Measurements from ENCODE around the gene PALB2.

Gene PALB2

DNA sequence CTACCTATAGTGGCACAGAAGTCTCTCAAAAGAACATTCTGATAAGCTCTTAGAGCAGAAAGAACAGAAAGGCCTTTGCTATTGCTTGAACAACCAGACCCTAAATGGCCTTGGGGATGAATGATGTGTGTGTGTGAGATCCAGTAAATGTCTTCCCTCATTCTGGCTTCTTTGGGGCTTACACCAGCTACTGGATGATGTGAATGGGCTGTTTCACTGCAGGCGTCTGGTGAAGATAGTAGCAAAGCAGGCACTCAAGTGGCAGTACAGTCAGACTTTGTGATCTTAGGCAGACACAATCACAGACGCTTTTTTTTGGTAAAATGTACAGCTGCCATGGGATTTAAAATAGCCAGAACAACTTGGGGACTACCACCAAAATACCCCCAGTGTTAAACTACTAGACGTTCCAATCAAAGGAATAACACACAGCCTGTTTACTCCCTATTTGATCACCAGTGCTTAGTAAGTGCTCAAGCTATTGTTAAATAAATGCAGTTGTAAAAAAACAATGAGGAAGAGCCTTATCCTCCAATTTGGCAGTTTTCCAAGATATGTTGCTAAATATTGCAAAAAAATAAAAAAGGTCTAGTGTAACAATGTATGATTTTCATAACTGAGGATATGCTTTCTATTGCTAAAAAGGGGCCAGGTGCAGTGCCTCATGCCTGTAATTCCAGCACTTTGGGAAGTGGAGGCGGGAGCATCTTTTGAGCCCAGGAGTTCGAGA lies 62.8 kb downstream of the PALB2 start:
- TF ChIP-seq, protein P1, sequence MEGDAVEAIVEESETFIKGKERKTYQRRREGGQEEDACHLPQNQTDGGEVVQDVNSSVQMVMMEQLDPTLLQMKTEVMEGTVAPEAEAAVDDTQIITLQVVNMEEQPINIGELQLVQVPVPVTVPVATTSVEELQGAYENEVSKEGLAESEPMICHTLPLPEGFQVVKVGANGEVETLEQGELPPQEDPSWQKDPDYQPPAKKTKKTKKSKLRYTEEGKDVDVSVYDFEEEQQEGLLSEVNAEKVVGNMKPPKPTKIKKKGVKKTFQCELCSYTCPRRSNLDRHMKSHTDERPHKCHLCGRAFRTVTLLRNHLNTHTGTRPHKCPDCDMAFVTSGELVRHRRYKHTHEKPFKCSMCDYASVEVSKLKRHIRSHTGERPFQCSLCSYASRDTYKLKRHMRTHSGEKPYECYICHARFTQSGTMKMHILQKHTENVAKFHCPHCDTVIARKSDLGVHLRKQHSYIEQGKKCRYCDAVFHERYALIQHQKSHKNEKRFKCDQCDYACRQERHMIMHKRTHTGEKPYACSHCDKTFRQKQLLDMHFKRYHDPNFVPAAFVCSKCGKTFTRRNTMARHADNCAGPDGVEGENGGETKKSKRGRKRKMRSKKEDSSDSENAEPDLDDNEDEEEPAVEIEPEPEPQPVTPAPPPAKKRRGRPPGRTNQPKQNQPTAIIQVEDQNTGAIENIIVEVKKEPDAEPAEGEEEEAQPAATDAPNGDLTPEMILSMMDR (IDR thresholded peaks at IDR 0.05; ENCODE audit: extremely low read depth, missing control alignments): no peak
- no peak for DNase-seq (ENCODE audit: low spot score)

DNA sequence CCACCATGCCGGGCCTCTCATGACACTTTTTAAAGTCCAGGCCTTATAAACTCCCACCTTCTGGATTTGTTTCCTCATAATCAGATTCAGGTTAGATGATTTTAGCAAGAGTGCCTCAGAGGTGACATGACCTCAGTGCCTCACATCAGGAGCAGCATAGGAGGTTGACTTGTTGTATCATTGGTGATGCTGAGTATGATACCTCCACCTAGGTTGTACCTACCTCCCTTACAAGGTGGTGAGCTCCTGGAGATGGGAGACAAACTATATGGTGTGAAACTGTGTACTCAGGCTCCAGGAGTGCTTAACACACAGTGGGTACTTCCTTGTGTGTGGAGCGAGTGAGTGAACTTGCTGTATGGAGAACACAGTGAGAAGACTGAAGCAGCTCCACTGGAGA lies 63.6 kb downstream of the PALB2 start:
- DNase-seq (ENCODE audit: low spot score): no peak
- TF ChIP-seq, protein P1 (IDR thresholded peaks at IDR 0.05; ENCODE audit: extremely low read depth, missing control alignments): no peak

DNA sequence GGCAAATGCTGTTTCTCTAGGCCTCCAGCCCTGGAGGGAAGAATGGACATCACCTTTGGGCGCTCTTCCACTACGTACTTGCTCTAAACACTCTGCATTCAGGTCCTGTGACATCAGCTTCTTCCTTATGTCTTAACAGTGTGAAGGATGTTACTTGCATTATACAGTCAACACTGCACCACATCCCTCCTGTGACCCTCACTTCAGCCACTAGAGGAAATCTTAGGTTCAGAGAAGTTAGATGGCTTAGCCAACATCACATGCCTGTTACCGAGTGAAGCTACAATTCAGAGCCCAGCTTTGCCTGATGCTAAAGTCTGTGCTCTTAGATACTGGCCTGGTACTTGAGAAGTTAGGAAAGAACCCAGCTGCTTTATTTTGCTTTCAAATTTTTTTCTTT lies 65.3 kb downstream of the PALB2 start:
- DNase-seq (ENCODE audit: low spot score): no peak
- TF ChIP-seq, protein P1 (IDR thresholded peaks at IDR 0.05; ENCODE audit: extremely low read depth, missing control alignments): no peak

DNA sequence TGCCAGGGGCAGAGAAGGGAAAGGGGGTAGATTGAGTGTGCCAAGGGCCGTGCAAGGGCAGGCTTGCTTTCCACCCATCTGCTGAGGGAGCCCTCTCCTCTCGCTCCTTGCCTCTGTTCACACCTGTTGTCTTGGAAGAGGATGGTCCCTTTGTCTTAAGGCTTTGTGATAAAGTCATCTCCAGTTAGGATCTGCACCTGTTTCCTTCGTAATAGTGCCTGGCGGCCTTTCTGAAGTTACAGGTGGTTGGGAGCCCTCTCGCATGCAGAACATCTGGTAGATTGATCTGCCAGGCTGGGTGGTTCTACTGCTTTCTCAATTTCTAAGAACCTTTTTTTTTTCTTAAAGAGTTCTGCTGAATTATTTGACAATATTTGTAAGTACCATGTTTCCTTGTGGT lies 67.3 kb downstream of the PALB2 start:
- no peak for DNase-seq (ENCODE audit: low spot score)
- TF ChIP-seq, protein P1 (IDR thresholded peaks at IDR 0.05; ENCODE audit: extremely low read depth, missing control alignments): no peak

DNA sequence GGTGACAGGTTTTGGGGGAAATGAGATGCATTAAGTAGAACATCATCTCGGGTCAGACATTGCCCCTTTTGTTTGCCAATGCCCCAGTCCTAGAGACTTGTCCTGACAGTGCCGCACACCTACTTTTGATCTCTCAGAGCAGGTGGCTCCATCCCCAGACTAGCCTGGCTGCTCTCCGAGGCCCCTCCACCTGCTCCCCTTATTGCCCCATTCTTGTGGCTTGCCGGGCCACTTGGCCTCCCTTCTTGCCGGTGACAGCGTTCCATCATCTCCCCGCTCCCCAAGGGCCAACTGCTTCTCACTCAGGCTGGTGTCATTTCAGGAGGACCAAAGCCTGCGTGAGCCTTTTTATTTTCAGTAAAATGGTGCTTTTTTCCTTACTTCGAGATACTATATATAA lies 68.7 kb downstream of the PALB2 start:
- DNase-seq (ENCODE audit: low spot score): no peak
- TF ChIP-seq, protein P1 (IDR thresholded peaks at IDR 0.05; ENCODE audit: extremely low read depth, missing control alignments): no peak

DNA sequence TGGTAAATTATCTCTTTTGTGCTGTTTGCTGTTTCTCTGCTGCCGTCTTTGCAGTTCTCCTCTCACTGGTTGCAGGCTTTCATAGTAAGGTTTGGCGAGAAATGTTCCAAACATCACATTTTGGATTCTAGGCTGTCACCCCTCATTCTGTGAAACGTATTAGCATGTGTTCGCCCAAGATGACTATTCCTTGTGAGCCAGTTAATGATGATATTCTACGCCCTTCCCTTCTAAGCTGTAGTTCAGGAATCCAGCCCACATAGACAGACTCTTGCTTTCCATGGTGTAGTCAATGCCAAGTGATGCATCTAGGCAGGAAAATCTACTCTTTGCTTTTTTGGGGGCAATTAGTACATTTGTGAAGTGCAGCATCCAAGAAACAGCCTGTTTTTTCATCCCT lies 69.2 kb downstream of the PALB2 start:
- TF ChIP-seq, protein P1 (IDR thresholded peaks at IDR 0.05; ENCODE audit: extremely low read depth, missing control alignments): no peak
- DNase-seq (ENCODE audit: low spot score): no peak

DNA sequence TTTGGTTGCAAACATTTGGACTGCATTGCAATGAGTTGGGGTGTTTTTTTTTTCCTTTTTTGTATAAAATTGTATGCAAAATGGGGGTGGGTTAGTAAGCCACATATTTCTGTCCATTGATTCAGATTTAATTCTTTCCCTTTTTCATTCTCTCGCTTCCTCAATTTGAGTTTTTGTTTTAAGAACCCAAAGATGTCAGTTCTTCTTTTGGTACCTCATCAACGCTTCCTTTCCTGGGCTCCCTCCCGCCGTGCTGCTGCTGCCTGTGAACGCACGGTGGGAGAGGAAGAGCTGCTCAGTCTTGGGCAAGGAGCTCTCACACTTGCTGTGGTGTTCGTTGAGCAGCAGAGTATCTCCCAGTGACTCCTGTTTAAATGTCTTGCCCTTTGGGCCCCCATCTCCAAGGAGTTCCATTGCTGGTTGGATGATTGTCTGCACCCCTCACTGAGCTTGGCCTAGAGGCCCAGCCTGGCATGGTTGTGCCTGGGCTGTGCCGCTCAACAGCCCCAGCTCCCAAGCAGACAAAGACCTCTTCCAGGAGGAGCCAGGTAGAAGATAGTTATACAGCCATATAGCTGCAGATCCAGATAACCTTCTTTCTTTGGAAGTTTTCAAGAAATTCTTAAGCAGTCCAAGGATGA lies 70.0 kb downstream of the PALB2 start:
- DNase-seq (ENCODE audit: low spot score): peak; percentile 41
- TF ChIP-seq, protein P1 (IDR thresholded peaks at IDR 0.05; ENCODE audit: extremely low read depth, missing control alignments): no peak
